NCI-H2081 treated with DMSO at 0.1 percent for 48 hours (cell line): ENCODE measurements around the gene KCNA2.

Experiments
- DNase-seq: peaks from one replicate; lab custom pipeline; 2025; lab: John Stamatoyannopoulos, UW

The KCNA2 gene

DNA sequence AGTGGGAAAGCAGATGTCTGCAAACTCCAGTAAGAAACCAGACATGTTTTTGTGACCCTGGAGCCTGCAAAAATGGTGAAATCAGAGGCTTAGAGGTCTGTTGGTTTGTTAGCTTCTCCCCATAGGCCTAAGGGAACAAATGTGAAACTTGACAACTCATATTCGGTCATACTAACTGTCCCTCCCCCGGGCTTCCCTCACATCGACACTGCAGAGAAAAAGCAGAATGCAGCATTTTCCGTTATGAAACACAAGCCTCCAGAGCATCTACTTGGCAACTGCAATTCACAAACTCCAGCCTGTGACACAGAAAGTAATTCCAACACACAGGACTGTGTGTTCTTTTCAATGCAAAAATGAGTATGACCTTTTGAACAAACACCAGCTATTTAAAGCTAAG is 3.7 kb downstream of the KCNA2 start:
- DNase-seq = no peak

DNA sequence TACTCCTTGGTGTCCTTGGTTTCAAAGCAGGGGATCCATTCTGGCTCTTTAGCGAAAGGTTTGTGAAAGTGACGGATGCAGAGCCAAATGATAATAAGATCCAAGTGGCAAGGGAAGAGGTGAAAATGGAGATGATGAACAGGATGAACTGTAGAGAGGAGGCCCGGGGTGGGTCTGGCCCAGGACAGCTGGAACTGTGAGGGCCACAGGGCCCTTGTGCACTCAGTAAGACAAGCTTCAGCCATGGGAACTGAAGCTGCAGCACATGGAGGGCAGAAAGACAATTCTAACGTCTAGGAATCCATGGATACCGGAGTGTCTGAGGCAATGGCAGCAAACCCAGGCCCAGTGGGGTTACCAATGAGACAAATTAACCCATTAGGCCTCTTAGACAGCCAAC is 4.8 kb downstream of the KCNA2 start:
- no peak for DNase-seq

DNA sequence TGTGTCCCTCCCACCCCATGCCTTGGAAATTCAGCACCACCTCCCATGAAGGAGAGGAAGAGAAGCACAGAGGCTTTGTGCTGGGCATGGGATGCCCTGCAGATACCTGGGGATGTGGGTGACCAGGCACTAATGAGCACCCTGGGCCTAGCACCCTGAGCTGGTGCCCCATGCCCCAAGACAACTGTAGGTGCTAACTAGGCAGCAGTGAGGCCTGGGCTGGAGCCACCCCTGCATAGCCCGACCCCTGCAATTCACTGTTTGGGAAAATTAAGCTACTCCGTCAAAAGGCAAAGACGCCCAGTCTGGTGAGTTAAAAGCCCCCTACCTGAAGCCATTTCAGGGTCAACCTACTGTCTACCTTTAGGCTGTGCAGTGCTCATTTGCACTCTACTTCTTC is 5.4 kb downstream of the KCNA2 start:
- no peak for DNase-seq

DNA sequence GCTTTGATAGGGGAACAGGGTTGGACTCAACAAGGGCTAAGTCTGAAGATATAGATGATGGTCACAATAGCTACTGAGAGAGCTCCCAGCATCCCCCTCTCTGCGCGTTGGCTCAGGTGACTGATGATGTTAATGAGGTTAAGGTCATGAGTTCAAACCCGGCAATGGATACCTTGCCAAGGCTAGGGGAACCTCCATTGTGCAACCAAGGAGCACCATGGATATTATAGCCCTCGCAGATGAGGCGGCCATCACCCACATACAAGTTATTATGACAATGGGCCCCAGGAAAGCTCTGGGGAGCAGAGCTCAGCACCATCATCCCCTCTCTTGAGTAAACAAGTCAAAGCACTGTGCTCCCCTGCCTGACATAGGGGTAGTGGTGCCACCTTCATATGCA is 8.2 kb downstream of the KCNA2 start:
- DNase-seq = no peak

DNA sequence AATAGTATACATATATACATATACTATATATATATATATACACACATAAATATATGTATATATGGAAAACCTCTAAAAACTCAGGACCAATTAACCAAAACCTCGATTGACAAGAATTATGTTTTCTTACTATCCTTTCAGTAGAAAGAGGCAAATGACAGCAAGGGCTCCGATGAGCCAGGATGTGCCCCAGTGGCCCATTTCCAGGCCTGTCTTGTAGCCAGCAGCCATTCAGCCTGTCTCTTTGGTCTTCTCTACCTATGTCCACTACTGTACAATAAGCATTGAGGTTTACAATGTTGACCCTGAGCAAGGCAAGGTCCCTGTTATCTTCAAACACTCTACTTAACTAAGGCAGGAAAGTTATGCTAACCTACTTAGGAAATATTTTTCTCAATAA is 9.8 kb downstream of the KCNA2 start:
- no peak for DNase-seq

DNA sequence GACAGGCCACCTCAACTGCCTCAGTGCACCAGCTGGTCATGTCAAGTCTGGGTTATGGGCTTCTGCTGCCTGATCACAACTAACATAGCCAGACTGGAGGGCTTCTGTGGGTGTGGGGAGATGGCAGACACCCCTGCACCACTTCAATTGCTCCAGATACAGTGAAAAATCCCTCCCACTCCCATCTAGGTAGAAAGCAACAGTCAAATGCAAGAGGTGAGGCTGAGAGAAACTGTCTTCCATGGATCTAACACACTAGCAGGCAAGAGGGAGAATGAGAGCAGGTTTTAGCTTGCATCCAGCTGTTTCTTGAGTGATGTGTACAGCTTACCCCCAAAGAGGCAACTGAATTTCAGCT is 10.8 kb downstream of the KCNA2 start:
- DNase-seq = no peak

DNA sequence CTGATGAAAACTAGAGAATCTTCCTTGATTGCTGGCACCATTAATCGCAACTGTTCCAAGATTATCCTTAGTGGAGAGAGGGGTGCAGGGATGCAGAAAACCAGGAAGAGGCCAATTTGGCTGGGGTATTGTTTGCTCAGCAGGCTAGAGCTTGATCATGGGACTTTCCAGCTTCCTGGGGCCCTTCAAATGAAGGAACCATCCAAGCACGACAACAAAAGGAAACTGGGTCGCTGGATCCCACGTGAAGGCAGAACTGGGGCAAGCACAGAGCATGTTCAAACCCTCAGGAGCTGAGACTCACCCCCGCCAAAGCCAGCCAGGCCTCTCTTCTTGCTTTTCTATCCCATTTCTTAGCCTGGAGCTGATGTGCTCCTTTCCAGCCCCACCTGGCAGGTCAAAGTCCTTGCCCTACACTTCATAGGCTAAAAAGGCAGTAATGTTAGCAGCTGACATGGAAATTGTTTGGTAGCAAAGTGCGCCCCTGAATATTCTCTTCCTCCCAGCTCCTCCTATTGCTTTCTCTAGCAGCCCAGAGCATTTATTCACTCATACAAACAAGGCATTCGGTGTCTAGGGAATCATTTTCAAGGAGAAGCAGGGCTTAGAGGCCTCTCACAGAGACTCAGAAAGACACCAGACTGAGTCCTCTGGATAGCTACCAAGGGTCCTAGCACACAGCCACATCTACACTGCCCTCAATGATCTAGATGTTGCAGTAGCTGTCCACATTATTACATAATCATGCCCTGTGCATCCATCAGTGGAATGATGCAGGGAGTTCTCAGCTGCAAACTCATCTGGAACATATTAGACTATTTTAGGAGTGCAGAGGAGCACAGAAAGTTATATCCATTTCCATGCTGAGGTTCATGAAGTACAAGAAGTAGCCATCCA is 11.5 kb downstream of the KCNA2 start:
- DNase-seq = no peak

DNA sequence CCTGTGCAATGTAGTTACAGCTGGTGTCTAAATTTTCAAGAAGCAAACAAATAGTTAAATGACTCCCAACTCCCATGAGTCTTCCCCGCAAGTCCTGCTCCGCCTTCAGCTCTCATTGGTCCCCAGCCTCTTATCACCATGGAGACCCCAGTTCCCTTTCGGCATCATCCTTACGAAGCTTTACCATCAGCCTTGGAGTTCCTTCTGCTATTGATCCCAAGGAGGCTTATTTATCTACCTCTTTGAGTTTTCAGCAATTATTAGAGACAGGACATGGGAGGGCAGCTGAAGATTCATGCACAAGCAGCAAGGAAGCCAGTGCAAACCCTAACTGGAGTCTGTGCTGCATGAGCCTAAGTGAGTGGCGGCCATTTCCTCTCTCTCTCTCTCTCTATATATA is 12.3 kb downstream of the KCNA2 start:
- no peak for DNase-seq

DNA sequence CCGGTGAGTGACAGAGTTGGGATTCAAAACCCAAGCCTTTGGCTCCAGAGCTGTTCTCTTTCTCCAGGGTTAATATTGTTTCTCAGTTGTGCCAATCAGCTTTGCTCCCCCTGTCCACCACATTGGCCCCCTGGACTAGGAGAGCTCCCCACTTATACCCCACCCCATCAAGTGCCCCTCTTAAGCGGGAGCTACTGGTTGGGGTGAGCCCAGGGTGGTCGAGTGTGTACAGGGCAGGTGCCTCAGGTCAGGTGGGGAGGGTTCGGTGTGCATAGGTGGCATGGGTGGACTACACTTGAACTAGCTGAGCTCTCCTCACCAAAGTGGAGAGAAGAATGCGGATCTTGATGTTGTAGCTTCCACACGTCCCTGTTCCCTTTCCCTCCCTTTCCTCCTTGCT is 14.2 kb downstream of the KCNA2 start:
- DNase-seq = no peak

DNA sequence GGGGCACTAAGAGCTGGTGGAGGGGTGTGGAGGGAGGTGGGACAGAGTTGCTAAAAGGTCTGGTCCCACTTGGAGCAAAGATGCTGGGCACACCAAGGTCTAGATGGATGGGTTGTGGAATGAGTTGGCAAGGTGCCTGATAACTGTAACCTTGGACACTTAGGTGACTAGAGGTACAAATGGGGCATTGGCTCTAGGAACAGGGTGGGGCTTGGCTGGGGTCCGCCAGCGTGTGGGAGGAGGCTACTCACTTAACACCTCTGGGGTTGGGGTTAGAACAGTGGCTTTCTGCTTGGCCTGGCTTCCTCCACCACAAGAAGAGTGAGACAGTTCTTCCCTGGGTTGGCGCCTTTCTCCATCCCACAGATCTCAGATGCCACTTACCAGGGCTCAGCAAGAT is 17.2 kb downstream of the KCNA2 start:
- DNase-seq = no peak

DNA sequence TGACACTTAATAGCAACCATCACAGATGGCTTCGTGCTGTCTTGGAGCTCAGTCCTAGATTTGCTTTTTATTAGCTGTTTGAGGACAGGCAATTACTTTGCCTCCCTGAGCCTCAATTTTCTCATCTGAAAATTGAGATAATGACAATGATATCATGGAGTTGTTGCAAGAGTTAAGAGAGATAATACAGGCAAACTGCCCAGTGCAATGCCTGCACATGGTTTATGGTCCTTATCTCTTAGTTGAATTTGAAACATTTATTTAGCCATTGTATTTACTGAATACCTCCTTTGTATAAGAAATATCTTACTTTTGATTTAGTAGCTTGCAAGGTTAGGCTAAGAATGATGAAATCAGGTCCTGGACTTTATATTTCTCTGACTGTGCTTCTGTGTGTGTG is 17.7 kb downstream of the KCNA2 start:
- no peak for DNase-seq

DNA sequence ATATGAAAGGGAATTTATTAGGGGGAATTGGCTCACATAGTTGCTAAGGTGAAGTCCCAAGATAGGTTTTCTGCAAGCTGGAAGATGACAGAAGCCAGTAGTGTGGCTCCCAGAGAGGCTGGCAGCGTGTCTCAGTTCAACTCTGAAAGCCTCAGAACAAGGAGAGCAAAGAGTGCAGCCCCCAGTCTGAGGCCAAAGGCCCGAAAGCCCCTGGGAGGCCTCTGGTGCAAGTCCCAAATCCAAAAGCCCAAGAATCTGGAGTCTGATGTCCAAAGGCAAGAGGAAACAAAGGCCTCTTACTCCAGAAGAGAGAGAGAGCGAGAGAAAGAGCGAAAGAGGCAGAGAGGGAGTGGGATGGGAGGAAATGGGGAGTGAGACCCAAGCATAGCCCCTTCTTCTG is 18.3 kb downstream of the KCNA2 start:
- no peak for DNase-seq

DNA sequence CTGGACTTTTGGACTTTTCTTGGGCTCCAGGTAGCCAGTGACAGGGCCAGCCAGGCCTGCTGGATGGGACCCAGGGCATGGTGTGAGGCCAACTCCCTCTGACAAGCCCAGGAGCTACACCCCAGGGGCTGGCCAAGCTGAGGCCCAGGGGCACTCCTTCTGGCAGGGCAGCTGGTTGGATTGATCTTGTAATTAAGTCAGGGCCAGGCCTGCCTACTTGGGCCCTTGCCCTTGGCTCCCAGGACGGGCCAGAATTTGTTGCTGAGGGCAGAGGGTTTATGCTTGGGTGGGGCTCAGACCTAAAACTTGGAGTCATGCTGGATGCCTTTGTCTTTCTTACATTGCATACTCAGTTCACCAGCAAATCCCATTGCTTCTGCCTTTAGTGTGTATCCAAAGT is 20.7 kb downstream of the KCNA2 start:
- no peak for DNase-seq

DNA sequence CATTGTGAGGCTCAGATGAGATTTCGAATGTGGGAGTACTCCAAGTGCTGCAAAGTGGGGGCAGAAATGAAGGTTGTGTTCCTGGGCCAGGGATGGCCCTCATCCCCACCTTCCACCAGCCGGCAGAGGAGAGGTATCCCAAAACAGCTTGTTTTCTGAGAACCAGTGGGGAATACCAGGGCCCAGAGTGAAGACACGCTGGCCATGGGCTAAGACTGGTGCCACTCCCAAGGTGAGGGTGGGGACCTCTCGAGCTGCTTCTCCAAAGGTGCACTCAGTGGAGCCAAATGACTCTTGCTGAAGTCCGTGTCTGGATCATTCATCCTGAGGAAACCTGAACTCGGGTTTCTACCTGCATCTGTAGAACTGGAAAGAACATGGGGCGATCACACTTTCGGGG is 22.1 kb downstream of the KCNA2 start:
- DNase-seq = no peak

DNA sequence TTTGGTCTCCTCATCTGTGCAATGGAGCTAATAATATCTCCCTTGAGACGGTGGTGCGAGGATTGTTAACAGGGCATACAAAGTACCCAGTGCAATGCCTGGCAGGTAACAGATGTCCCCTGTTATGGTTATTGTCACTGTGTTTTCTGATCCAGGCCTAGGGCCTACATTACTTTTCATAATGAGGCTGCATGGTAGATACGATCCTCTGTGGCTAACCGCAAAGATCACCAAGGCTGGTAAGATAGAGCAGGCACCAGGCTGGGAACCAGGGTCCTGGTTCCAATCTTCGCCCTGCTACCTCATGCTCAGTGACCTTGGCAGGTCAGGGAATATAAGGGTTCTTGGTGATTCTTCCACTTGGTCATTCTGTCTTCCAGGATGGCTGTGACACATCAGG is 22.7 kb downstream of the KCNA2 start:
- no peak for DNase-seq

DNA sequence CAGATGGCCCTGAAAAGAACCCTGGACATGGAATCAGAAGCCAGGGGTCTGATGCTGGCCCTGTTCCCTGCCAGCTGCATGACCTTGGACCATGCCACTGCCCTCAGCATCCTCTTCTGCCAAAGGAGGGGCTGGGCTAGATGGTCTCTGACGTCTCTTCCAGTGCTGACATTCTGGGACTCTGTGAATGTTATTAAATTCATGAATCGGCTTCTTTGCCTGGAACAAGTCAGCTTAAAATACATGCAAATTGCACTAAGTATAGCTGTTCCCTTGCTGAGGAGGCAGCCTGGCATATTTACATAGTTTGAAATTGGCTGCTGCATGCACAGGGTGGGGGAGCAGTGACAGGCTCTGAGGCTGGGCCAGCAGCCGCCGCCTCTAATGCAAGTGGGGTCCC is 23.8 kb downstream of the KCNA2 start:
- DNase-seq = no peak

DNA sequence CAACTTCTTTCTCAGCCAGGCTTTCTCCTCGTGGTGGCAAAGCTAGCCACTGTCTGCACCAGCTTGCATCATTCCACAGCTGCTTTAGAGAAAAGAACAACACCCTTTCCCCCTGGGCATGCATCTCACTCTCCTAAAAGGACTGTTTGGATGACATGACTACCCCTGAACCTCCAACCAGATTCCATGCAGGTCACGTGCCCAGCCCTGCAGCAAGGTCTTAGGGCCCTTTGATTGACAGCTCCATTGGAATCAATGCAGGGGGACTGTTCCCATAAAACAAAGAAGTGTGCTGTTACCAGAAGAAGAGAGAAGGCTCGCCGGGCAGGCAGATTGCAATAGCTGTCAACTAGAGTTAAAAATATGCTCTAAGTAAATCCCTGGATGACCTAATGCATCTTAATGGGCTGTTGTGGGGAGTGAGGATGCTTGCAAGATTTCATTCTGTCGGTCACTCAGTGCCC is 24.4 kb downstream of the KCNA2 start:
- DNase-seq = no peak

DNA sequence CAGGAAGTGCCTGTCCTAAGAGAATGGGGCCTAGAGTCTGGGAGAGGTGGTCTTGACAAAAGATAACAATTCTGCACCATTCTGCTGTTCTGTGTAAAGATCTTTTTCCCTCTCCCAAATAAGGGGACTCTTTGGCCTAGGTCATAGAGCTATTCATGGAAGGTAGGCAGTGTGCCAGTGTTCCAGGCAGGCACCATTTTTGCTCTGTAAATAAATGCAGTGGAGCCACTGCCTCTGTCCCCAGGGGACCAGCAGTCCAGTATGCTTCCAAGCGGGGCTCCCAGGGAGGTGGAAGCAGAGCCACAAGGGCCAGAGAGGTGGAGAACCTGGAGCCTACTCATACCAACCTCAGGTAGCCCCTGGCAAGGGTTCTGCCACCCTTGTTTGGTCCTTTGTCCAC is 25.9 kb downstream of the KCNA2 start:
- no peak for DNase-seq

DNA sequence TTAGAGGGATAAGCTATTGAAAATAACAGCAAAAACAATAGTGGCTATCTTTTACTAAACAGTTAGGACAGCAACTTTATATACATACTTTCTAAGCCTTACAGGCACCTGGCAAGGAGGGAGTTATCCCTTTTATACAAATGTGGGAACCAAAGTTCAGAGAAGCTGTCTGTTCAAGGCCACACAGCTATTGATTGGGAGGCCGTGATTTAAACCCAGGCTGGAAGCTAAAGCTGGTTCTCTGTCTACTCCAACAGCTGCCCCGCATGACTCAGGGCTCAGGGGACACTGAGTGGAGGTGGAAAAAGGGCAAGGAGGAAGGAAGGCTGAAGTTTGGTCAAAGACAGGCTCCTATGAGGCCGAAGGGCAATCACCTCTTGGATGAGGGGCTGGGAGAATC is 26.7 kb downstream of the KCNA2 start:
- no peak for DNase-seq

DNA sequence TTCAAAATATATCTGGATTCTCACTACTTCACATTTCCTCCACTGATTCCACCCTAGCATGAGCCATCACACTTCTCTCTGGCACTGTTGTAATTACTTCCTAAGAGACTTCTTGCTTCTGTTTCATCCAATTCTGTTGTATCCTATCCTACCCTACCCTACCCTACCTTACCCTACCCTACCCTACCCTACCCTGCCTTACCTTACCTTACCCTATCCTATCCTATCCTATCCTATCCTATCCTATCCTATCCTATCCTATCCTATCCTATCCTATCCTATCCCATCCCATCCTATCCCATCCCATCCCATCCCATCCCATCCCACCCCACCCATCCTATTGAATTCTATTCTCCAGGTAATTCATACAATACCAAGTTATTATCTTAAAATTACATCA is 29.7 kb downstream of the KCNA2 start:
- DNase-seq = no peak

DNA sequence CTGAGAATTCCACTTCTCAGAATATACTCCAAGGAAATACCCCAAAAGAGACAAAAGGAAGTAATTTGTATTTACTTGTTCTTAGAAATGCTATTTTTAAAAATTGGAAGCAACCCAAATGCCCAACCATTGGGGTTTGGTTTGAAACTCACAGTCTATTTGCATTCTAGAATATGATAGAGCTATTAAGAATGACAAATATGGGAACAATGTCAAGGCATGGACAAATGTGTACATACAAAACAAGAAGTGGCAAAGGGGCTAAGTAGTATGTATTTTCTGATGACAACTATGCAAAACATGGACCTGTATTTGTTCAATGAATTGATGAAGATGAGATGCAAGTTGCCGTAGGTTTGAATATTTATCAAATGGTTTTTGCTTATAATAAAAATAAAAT is 32.8 kb downstream of the KCNA2 start:
- no peak for DNase-seq

DNA sequence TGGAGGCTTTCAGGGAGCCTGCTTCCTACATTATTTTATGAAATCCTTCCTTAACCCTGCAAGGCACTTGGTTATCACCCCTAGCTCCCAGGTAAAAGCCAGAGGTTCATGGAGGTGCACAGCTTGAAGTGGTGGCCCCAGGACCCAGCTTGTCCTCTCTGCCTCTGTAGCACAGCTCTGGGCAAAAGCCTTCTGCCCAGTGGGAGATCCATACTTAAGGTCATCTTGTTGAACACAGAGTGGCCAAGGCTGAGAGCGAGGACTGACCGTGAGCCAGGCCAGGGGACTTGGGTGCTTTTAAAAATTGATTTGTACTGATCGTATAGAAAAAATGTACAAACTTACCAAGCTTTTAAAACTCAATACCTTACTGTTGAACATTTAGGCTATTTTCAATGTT is 33.4 kb downstream of the KCNA2 start:
- DNase-seq = no peak

DNA sequence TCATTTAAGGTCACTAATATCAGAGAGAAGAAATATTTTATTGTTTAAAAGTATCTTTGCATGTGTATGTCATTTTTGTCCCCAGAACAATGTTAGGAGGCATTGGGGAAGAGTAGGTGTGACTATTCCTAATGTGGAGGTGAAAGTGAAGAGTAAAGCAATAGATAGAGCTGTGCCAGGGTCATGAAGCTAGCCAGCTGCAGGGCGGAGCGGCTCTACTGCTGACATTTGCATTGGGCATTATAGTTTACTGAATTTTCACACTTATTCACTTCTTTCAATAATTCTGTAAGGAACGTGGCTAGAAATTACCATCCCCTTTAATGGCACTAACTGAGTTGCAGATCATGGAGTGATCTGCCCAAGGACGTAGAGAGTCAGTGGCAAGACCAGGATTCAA is 35.3 kb downstream of the KCNA2 start:
- DNase-seq = no peak

DNA sequence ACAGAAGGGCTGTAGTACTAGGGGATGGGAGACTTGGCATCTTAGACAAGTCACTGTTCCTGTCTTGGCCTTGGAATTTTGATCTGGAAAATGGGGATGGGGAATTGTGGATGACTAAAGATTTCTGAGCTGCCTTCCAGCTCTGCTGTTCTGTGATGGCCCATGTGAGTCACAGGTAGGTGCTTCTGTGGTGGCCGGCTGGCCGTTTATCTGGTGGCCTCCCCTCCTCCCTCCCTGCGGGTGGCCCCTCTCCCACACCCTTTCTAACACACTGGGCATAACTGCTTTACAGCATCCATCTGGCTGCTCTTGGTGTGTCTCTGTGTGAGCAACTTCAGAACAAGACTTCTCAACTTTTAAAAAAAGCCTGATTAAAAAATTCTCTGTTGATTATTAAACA is 35.9 kb downstream of the KCNA2 start:
- no peak for DNase-seq
